Hematopoietic multipotent progenitor cell treated with erythropoietin and hydrocortisone succinate and interleukin-3 and kit ligand, for 6 days (in vitro differentiated cells): ENCODE data around the gene MICAL2.

ENCODE experiments used
- DNase-seq: peaks from one replicate; pipeline ENCODE4 v3.0.0-alpha.2; 2015

Gene MICAL2

GRCh38 chr11:12100841-12101242 is 9.5 kb upstream of the MICAL2 start:
- no peak for DNase-seq

GRCh38 chr11:12101318-12101717 is 9.1 kb upstream of the MICAL2 start:
- no peak for DNase-seq

GRCh38 chr11:12102588-12103410 is 7.6 kb upstream of the MICAL2 start:
- no peak for DNase-seq

GRCh38 chr11:12103411-12104225 is 6.8 kb upstream of the MICAL2 start:
- no peak for DNase-seq

- DNase-seq, result no peak
Observed at GRCh38 chr11:12105471-12105870, 4.9 kb upstream of the MICAL2 start.

GRCh38 chr11:12106101-12106500 is 4.3 kb upstream of the MICAL2 start:
- no peak for DNase-seq

- DNase-seq, result no peak
Observed at GRCh38 chr11:12106501-12106900, 3.9 kb upstream of the MICAL2 start.

GRCh38 chr11:12108875-12109453 is 1.4 kb upstream of the MICAL2 start:
- DNase-seq, result no peak

GRCh38 chr11:12109591-12110196 is 696 bp upstream of the MICAL2 start:
- DNase-seq, result peak; percentile 42

GRCh38 chr11:12110714-12111548 is 541 bp downstream of the MICAL2 start:
- DNase-seq, result peak; percentile 70

- DNase-seq, result no peak
Observed at GRCh38 chr11:12111549-12112520, 1.4 kb downstream of the MICAL2 start.

GRCh38 chr11:12112750-12113149 is 2.4 kb downstream of the MICAL2 start:
- DNase-seq, result no peak

- DNase-seq, result no peak
Observed at GRCh38 chr11:12113294-12113693, 2.9 kb downstream of the MICAL2 start.

- peak; percentile 79 for DNase-seq
Observed at GRCh38 chr11:12114193-12115033, 4.0 kb downstream of the MICAL2 start.

- peak; percentile 95 for DNase-seq
Observed at GRCh38 chr11:12116425-12117032, 6.1 kb downstream of the MICAL2 start.

- DNase-seq, result no peak
Observed at GRCh38 chr11:12117200-12117599, 6.8 kb downstream of the MICAL2 start.

GRCh38 chr11:12117611-12118010 is 7.2 kb downstream of the MICAL2 start:
- DNase-seq, result no peak

GRCh38 chr11:12118949-12119348 is 8.6 kb downstream of the MICAL2 start:
- DNase-seq, result no peak

- no peak for DNase-seq
Observed at GRCh38 chr11:12119502-12119901, 9.1 kb downstream of the MICAL2 start.
